Eye (tissue), 1 donor: ENCODE results near the gene C16orf92.
"Not testable (repeated sequence)": the region's sequence is repeated elsewhere in the genome, so short reads cannot be mapped to it uniquely, and the experiment has no call there.

Source experiments
- DNase-seq: peaks from one replicate; pipeline ENCODE4 v3.0.0-alpha.2; 2015

C16orf92 gene

GRCh38 chr16:30027588-30028437, 4.8 kb downstream of the C16orf92 start:
- DNase-seq = peak; percentile 38

- DNase-seq = peak; percentile 53
Measured at GRCh38 chr16:30028438-30029076, 5.6 kb downstream of the C16orf92 start.

- peak; percentile 41 for DNase-seq
Measured at GRCh38 chr16:30030011-30030685, 7.2 kb downstream of the C16orf92 start.

- peak; percentile 75 for DNase-seq
Measured at GRCh38 chr16:30030841-30031413, 7.9 kb downstream of the C16orf92 start, which contains the start of gene TLCD3B. Gene TLCD3B, minus strand, starts transcription at chr16:30031271. Its CDS starts 744 bp downstream, at chr16:30030527.

- no peak for DNase-seq
Measured at GRCh38 chr16:30031477-30031918, 8.5 kb downstream of the C16orf92 start.

GRCh38 chr16:30032083-30032819, 9.3 kb downstream of the C16orf92 start:
- DNase-seq = peak; percentile 94

- DNase-seq = no peak
Measured at GRCh38 chr16:30033270-30033669, 10.3 kb downstream of the C16orf92 start.

GRCh38 chr16:30040221-30040620, 17.2 kb downstream of the C16orf92 start:
- no peak for DNase-seq

- DNase-seq = not testable (repeated sequence)
Measured at GRCh38 chr16:30040690-30041089, 17.7 kb downstream of the C16orf92 start.

GRCh38 chr16:30041841-30042240, 18.8 kb downstream of the C16orf92 start:
- peak; percentile 59 for DNase-seq

- DNase-seq = no peak
Measured at GRCh38 chr16:30046178-30046577, 23.2 kb downstream of the C16orf92 start.

- no peak for DNase-seq
Measured at GRCh38 chr16:30046588-30046987, 23.6 kb downstream of the C16orf92 start.

- no peak for DNase-seq
Measured at GRCh38 chr16:30049871-30050270, 26.9 kb downstream of the C16orf92 start.

- no peak for DNase-seq
Measured at GRCh38 chr16:30051518-30051917, 28.5 kb downstream of the C16orf92 start.

GRCh38 chr16:30052671-30053372, 29.8 kb downstream of the C16orf92 start:
- DNase-seq = peak; percentile 96

GRCh38 chr16:30053376-30054015, 30.5 kb downstream of the C16orf92 start:
- no peak for DNase-seq

- no peak for DNase-seq
Measured at GRCh38 chr16:30054451-30054850, 31.5 kb downstream of the C16orf92 start.

GRCh38 chr16:30054959-30055553, 32.1 kb downstream of the C16orf92 start:
- DNase-seq = no peak

- no peak for DNase-seq
Measured at GRCh38 chr16:30060346-30060745, 37.3 kb downstream of the C16orf92 start.

GRCh38 chr16:30060836-30061554, 38.0 kb downstream of the C16orf92 start:
- no peak for DNase-seq
